GM23338 (cell line): ENCODE results near the gene PPP1R9B. TPM values are rescaled to one million over a fixed set of nuclear protein-coding genes. Genes with fewer than 3 reads are reported as not detected.

ENCODE experiments used
- ATAC-seq: fragments of 200-7000 bp; cut with Tn5 transposase; 3 replicates; pipeline ENCODE4 v1.9.1; 2020
- DNase-seq: peaks from one replicate; pipeline ENCODE4 v3.0.0-alpha.2; 2015; ENCODE audit warnings: low spot score
- H2AFZ ChIP-seq: fragments of 200-600 bp; sonication (generic); 2 replicates; pipeline ENCODE4 v1.8.0; 2016; ENCODE audit warnings: antibody characterized with exemption, mild to moderate bottlenecking, moderate library complexity
- H3F3A ChIP-seq: fragments of 200-600 bp; sonication (generic); replicated peaks from 2 replicates; pipeline ENCODE4 v1.8.0; 2017; ENCODE audit warnings: antibody characterized with exemption, mixed run types, low read depth
- H3K27ac ChIP-seq: fragments of 200-600 bp; sonication (generic); 2 replicates; pipeline ENCODE4 v1.6.1; 2016; ENCODE audit warnings: low read depth
- H3K27me3 ChIP-seq: fragments of 200-600 bp; sonication (generic); 2 replicates; pipeline ENCODE4 v1.8.0; 2016; ENCODE audit warnings: mild to moderate bottlenecking, mixed run types, moderate library complexity; ENCODE audit not compliant: insufficient read depth
- H3K36me3 ChIP-seq: fragments of 200-600 bp; sonication (generic); 2 replicates; pipeline ENCODE4 v1.8.0; 2016; ENCODE audit warnings: mild to moderate bottlenecking; ENCODE audit not compliant: insufficient read depth
- H3K4me1 ChIP-seq: fragments of 200-600 bp; sonication (generic); 2 replicates; pipeline ENCODE4 v1.8.0; 2016; ENCODE audit warnings: mild to moderate bottlenecking, moderate library complexity; ENCODE audit not compliant: insufficient read depth
- H3K4me2 ChIP-seq: fragments of 200-600 bp; sonication (generic); 2 replicates; pipeline ENCODE4 v1.7.1; 2017; ENCODE audit warnings: mixed run types
- H3K4me3 ChIP-seq: fragments of 200-600 bp; sonication (generic); 2 replicates; pipeline ENCODE4 v1.6.1; 2016; ENCODE audit warnings: mixed run types
- H3K79me2 ChIP-seq: fragments of 200-600 bp; sonication (generic); replicated peaks from 2 replicates; pipeline ENCODE4 v1.8.0; 2017; ENCODE audit warnings: mild to moderate bottlenecking; ENCODE audit not compliant: insufficient read depth
- H3K9me2 ChIP-seq: fragments of 200-600 bp; sonication (generic); 2 replicates; pipeline ENCODE4 v1.8.0; 2017; ENCODE audit not compliant: insufficient read depth
- H4K20me1 ChIP-seq: fragments of 200-600 bp; sonication (generic); replicated peaks from 2 replicates; pipeline ENCODE4 v1.8.0; 2017; ENCODE audit warnings: mild to moderate bottlenecking; ENCODE audit not compliant: insufficient read depth
- H3K27ac Mint-ChIP-seq: 2 replicates; pipeline ENCODE4 v1.8.0; 2020; ENCODE audit warnings: inconsistent platforms, mild to moderate bottlenecking, moderate library complexity, mixed read lengths
- H3K27me3 Mint-ChIP-seq: 3 replicates; pipeline ENCODE4 v1.8.0; 2022; ENCODE audit warnings: low read depth, mild to moderate bottlenecking, moderate library complexity, mixed read lengths, inconsistent platforms; ENCODE audit not compliant: insufficient read depth, poor library complexity
- H3K36me3 Mint-ChIP-seq: 3 replicates; pipeline ENCODE4 v1.8.0; 2021; ENCODE audit warnings: low read depth, mild to moderate bottlenecking, inconsistent platforms, moderate library complexity, mixed read lengths
- H3K4me1 Mint-ChIP-seq: 3 replicates; pipeline ENCODE4 v1.8.0; 2020; ENCODE audit warnings: mild to moderate bottlenecking, inconsistent platforms, mixed read lengths
- H3K4me3 Mint-ChIP-seq: 3 replicates; pipeline ENCODE4 v1.8.0; 2021; ENCODE audit warnings: moderate library complexity, mild to moderate bottlenecking, inconsistent platforms, mixed read lengths
- H3K9me3 Mint-ChIP-seq: 3 replicates; pipeline ENCODE4 v1.8.0; 2020; ENCODE audit warnings: moderate library complexity, mild to moderate bottlenecking, inconsistent platforms, mixed read lengths
- EZH2phosphoT487 ChIP-seq: fragments of 200-600 bp; sonication (generic); IDR thresholded peaks from one replicate; pipeline ENCODE4 v1.8.1; 2018; ENCODE audit warnings: antibody characterized with exemption; ENCODE audit not compliant: unreplicated experiment
- JUNB ChIP-seq: IDR thresholded peaks from one replicate; pipeline ENCODE4 v1.6.1; 2016; ENCODE audit warnings: antibody characterized with exemption; ENCODE audit not compliant: unreplicated experiment
- NANOG ChIP-seq: IDR thresholded peaks from 2 replicates; pipeline ENCODE4 v1.6.1; 2016; ENCODE audit warnings: antibody characterized with exemption, borderline replicate concordance
- POLR2AphosphoS5 ChIP-seq: IDR thresholded peaks from 2 replicates; pipeline ENCODE4 v1.6.1; 2016; ENCODE audit warnings: antibody characterized with exemption, low read depth
- STAT1 ChIP-seq: IDR thresholded peaks from one replicate; pipeline ENCODE4 v1.6.1; 2016; ENCODE audit warnings: antibody characterized with exemption; ENCODE audit not compliant: unreplicated experiment
- ZNF462 ChIP-seq: fragments of 250-450 bp; sonication (Bioruptor Pico); IDR thresholded peaks from 2 replicates; pipeline ENCODE4 v1.5.0; 2020; ENCODE audit warnings: mild to moderate bottlenecking, moderate library complexity
- polyA plus RNA-seq: library from polyadenylated mRNA; unstranded; fragments of >200 nt; fragmentation: Nextera tagmentation; extraction: Ambion mirVana; gene quantifications from 2 replicates; pipeline ENCODE4 v1.2.1, GENCODE V29; 2016
- total RNA-seq: library from RNA; depleted of rRNA; stranded (reverse); fragments of >200 nt; shearing (Covaris generic); gene quantifications from 2 replicates; pipeline ENCODE4 v1.2.3, GENCODE V29; 2014
- TF ChIP-seq, protein P1 (sequence below): IDR thresholded peaks from one replicate; pipeline ENCODE4 v1.6.1; 2018; ENCODE audit warnings: antibody characterized with exemption; ENCODE audit not compliant: unreplicated experiment

PPP1R9B gene
- total and polyA plus RNA-seq, 2 experiments from 2014 or later, result 2.1 to 10.5 TPM

DNA sequence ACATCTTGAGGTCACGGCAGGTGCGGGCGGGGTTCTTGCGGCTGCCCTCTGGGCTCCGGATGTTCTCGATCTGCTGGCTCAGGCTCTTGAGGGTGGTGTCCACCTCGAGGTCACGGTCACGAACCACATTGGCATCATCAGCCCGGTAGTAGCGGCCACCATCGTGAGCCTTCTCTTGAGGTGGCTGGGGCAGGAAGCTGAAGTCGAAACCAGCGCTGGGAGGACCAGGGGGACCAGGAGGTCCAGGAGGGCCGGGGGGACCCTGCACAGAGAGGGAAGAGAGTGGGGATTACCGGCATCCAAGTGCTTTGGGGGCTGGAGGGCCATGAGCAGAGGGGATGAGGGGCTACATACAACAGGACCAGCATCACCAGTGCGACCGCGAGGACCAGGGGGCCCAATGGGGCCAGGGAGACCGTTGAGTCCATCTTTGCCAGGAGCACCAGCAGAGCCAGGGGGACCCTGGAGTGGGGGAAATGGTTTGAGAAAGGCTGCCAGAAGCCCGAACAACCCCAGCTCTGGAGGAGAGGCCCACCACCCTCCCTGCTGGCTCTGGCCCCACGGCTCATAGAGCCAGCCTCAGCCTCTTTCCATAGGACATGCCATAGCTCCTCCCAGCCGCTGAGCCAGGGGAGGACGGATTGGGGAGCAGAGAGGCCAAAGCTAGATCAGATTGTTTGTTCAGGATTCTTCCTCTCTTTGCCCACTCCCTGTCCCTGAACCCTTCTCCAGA is 36.4 kb upstream of the PPP1R9B start:
- peaks cover 26% of the 10 kb centered on the region for H3K36me3 Mint-ChIP-seq
- H3K4me2 ChIP-seq, result no peak overlapping the region
- peaks cover 27% of the 10 kb centered on the region for H3K4me1 ChIP-seq
- H3K79me2 ChIP-seq, result no peaks in the 10 kb centered on the region
- H3K4me1 Mint-ChIP-seq, result peaks cover 29% of the 10 kb centered on the region
- no peak overlapping the region for H2AFZ ChIP-seq
- H4K20me1 ChIP-seq, result no peaks in the 10 kb centered on the region
- no peak overlapping the region for H3K27ac ChIP-seq
- H3K9me2 ChIP-seq, result no peaks in the 10 kb centered on the region
- no peaks in the 10 kb centered on the region for H3K36me3 ChIP-seq
- H3K4me3 Mint-ChIP-seq, result no peak overlapping the region
- ATAC-seq (no peak), DNase-seq (no peak)
- no peaks in the 10 kb centered on the region for H3F3A ChIP-seq
- peaks cover 12% of the 10 kb centered on the region for H3K27me3 Mint-ChIP-seq
- H3K27me3 ChIP-seq, result no peaks in the 10 kb centered on the region
- TF ChIP-seq EZH2phosphoT487, result no peak
- TF ChIP-seq JUNB, result no peak
- no peak for TF ChIP-seq POLR2AphosphoS5
- TF ChIP-seq, protein P1, sequence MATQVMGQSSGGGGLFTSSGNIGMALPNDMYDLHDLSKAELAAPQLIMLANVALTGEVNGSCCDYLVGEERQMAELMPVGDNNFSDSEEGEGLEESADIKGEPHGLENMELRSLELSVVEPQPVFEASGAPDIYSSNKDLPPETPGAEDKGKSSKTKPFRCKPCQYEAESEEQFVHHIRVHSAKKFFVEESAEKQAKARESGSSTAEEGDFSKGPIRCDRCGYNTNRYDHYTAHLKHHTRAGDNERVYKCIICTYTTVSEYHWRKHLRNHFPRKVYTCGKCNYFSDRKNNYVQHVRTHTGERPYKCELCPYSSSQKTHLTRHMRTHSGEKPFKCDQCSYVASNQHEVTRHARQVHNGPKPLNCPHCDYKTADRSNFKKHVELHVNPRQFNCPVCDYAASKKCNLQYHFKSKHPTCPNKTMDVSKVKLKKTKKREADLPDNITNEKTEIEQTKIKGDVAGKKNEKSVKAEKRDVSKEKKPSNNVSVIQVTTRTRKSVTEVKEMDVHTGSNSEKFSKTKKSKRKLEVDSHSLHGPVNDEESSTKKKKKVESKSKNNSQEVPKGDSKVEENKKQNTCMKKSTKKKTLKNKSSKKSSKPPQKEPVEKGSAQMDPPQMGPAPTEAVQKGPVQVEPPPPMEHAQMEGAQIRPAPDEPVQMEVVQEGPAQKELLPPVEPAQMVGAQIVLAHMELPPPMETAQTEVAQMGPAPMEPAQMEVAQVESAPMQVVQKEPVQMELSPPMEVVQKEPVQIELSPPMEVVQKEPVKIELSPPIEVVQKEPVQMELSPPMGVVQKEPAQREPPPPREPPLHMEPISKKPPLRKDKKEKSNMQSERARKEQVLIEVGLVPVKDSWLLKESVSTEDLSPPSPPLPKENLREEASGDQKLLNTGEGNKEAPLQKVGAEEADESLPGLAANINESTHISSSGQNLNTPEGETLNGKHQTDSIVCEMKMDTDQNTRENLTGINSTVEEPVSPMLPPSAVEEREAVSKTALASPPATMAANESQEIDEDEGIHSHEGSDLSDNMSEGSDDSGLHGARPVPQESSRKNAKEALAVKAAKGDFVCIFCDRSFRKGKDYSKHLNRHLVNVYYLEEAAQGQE, result no peak
- no peak for TF ChIP-seq ZNF462
- no peak for TF ChIP-seq STAT1
- no peak for TF ChIP-seq NANOG
- H3K27ac Mint-ChIP-seq, result no peak overlapping the region
- H3K4me3 ChIP-seq, result no peak overlapping the region
- no peaks in the 10 kb centered on the region for H3K9me3 Mint-ChIP-seq
